HG03469 (cell line): Measurements from ENCODE around the gene SV2B.
"Not testable (repeated sequence)": the region's sequence is repeated elsewhere in the genome, so short reads cannot be mapped to it uniquely, and the experiment has no call there.

Experiments used
- ATAC-seq: cut with Tn5 transposase; IDR thresholded peaks from one replicate; pipeline ENCODE4 v1.9.1; 2021; ENCODE audit warnings: mild to moderate bottlenecking, moderate library complexity, moderate number of reproducible peaks; ENCODE audit not compliant: unreplicated experiment

SV2B gene

GRCh38 chr15:91099995-91100813, at the start of gene SV2B:
Gene SV2B (plus strand): TSS chr15:91100257. CDS start chr15:91226264, 126,007 bp downstream.
- peak; percentile 52 for ATAC-seq

DNA sequence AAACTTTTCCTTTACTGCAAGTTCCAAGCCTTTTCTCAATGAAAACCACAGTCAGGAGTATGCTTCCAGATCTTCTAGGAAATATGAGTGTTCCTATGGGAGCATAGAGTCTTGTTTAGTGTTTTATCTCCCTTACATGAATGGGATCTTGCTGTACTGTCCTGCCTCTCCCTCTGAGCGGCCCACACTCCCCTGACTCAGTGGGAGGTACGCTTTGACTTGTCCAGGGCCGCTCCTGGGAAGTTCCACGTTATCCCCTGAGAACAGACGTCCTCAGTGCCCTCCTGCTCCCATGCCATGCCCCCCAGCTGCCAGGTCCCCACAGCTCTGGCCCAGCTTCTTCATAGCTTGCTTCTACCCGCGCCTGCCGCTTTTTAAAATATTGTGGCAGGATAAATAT, 48.8 kb upstream of the SV2B start:
- ATAC-seq, result no peak

GRCh38 chr15:91054816-91055215, 45.2 kb upstream of the SV2B start:
- ATAC-seq, result no peak

- ATAC-seq, result no peak
Measured at GRCh38 chr15:91055548-91056331, 44.3 kb upstream of the SV2B start.

DNA sequence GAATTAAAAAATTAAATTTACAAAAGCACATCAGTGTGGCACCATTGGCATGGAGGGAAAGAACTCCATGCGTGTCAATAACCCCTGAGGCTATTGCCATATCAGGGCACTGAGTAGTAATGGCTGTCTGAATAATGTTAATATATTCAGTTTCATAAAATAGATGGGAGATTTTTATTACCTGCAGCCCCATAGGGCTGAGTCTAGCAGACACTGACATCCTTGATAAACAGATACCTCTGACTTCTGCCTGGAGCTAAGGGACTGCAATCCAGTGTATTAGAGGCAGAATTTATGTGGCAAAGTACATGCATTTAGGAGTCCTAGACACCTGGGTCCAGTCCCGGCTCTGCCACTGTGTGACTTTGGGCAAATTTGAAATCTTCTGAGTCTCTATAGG, 38.8 kb upstream of the SV2B start:
- no peak for ATAC-seq

- no peak for ATAC-seq
Measured at GRCh38 chr15:91061997-91062396, 38.1 kb upstream of the SV2B start.

DNA sequence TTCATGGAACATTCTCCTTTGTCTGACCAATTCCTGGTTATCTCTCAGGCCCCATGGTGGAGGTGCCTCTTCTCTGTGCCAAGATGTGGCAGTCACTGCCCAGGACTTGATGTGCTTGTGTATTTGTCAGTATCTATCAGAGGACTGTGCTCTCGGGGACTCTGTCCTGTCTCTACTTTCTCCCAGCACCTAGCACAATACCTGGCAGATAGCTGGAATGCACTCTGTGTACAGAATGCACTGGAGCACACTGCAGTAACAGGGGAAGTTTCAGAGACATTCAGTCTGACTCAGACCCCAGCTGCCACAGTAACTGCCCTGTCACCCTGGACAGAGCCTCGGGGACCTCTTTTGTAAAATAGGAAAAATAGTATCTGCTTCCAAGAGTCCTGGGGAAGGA, 34.6 kb upstream of the SV2B start:
- ATAC-seq, result no peak

- no peak for ATAC-seq
Measured at GRCh38 chr15:91067036-91067435, 33.0 kb upstream of the SV2B start.

DNA sequence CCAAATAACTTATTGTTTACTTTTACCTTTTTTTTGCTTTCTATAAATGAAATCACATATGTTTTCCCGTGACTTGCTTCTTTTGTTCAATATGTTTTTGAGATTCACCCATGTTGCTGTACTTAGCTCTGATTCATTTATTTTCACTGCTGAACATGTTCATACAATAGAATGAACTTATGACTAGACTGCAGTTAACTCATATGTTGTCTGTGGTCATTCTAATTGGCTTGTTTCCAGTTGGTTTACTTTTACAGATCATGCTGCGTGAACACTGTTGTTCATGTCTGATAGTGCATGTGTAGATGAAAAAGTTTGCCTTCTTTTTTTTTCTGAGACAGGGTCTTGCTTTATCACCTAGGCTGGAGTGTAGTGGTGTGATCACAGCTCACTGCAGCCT, 31.6 kb upstream of the SV2B start:
- ATAC-seq, result no peak

DNA sequence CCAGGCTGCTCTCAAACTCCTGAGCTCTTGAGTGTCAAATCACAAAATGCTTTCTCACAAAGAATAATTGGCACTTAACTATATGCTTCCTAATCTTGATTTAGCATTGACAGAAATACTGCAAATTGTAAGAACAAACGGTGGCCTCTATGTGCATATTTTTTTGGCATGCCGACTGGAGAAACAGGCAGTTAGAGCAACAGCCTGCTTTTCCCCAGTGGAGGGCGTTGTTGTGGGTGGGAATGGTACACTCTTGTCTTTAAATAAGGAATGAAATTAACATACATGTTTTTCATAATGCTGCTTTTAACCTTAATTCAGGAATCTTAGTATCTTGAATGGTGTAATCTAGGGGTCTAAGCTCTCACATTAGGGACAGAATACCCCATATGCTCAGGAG, 31.1 kb upstream of the SV2B start:
- ATAC-seq, result no peak

DNA sequence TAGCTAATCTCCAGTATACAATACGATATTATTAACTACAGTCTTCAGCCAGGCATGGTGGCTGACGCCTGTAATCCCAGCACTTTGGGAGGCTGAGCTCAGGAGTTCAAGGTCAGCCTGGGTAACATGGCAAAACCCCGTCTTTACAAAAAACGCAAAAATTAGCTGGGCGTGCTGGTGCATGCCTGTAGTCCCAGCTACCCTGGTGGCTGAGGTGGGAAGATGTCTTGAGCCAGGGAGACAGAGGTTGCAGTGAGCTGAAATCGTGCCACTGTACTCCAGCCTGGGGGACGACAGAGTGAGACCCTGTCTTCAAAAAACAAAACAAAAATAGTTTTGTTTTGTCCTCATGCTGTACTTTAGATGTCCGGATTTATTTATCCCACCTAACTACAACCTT, 29.2 kb upstream of the SV2B start:
- no peak for ATAC-seq

DNA sequence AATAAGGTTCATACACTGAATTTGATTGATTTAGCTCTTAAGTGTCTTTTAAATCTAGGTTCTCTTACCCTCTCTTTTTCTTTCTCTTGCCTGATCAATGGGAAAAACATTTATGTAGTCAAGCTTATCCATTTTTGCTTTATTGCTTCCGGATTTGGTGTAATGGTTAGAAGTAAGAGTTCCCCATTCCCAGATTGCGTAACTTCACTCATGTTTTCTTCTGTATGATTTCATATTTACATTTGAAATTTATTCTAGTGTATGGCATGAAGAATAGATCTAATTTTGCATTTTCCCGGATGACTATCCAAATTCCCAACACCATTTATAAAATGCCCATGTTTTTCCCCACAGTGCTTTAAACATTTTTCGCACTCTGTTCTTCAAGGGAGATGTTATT, 27.9 kb upstream of the SV2B start:
- ATAC-seq, result no peak

DNA sequence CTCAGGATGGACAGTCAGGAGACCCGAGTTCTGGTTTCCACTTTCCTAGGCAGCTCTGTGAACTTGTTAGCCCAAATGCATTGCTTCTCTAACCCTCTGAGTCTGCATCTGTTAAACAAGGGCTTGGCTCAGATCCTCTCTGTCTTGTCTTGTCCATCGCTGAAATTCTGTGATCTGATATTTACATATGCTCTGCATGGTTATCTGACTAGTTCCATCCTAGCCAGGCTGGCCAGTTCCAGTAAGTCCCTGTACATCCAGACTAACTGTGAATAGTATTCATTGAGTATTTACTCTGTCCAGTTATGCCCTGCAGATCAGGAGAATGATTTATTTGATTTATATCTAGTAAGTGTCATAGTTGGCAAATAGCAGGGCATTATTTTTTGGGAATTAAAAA, 27.0 kb upstream of the SV2B start:
- no peak for ATAC-seq

GRCh38 chr15:91073768-91074167, 26.3 kb upstream of the SV2B start:
- no peak for ATAC-seq

- ATAC-seq, result no peak
Measured at GRCh38 chr15:91075739-91076138, 24.3 kb upstream of the SV2B start.

DNA sequence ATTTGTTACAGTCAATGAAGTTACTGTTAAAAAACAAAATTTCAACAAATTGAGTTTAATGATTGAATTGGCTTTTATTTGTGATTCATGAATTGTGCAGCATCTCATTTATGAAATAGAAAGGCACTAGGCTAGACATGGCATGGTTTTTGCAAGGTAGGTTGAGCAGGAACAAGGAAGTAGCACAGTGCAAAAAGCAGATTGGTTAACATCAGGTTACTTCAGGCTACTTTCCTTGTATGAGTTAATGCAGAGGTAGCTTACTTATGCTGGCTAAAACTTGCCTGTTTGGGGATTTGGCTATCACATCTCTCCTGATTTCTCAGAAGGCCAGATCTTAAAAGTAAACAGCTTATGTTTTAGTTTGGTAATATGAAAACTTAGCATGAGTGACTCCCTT, 23.0 kb upstream of the SV2B start:
- no peak for ATAC-seq

DNA sequence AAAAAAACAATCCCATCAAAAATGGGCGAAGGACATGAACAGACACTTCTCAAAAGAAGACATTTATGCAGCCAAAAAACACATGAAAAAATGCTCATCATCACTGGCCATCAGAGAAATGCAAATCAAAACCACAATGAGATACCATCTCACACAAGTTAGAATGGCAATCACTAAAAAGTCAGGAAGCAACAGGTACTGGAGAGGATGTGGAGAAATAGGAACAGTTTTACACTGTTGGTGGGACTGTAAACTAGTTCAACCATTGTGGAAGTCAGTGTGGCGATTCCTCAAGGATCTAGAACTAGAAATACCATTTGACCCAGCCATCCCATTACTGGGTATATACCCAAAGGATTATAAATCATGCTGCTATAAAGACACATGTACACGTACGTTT, 6.2 kb upstream of the SV2B start:
- ATAC-seq, result not testable (repeated sequence)

- ATAC-seq, result no peak
Measured at GRCh38 chr15:91098451-91098850, 1.6 kb upstream of the SV2B start.

DNA sequence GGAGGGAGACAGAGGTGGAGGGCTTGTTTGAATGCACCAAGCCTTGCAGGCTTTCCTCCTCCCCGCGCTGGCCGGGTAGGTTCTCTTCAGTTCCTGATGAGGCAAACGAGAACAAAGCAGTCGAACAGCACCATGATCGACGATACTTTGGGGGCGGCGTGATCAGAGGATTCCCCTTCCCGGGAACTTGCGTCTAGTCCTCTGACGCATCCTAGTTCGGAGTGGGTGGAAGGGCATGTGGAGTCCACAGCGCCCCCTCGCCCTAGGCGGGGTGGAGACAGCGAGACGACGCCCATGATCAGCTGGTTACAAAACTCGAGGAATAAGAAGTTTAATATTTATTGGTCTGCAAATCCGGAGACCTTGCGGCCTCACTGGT, 452 bp upstream of the SV2B start:
- ATAC-seq, result peak; percentile 3

- ATAC-seq, result no peak
Measured at GRCh38 chr15:91100814-91101607, 954 bp downstream of the SV2B start.

DNA sequence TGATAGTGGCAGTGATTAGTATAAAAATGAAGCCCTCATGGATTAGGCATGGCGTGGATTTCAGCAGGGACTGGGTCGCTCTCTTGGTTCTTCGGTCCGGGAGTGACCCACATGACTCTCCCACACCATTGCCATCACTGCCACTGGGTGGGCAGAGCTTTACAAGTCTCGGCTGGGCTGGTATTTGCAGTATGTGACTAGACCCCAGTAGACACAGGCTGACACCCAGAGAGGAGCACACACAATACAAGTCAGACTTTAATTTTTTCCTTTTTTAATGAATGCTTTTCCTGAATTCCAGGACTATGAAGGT, 1.5 kb downstream of the SV2B start:
- no peak for ATAC-seq
